SK-N-SH treated with all-trans-retinoic acid at 6 μM for 48 hours (cell line): ENCODE data around the gene PANX2.

Source experiments
- GLIS3 ChIP-seq: fragments of 250-450 bp; sonication (Bioruptor Pico); IDR thresholded peaks from 2 replicates; pipeline ENCODE4 v1.5.0; 2020; ENCODE audit warnings: mild to moderate bottlenecking, moderate library complexity
- PPARA ChIP-seq: fragments of 250-450 bp; sonication (Bioruptor Pico); IDR thresholded peaks from 2 replicates; pipeline ENCODE4 v1.5.0; 2020; ENCODE audit warnings: mild to moderate bottlenecking, borderline replicate concordance
- ZFP3 ChIP-seq: fragments of 250-450 bp; sonication (Bioruptor Pico); IDR thresholded peaks from 2 replicates; pipeline ENCODE4 v1.5.0; 2020; ENCODE audit warnings: mild to moderate bottlenecking, moderate library complexity
- ZFP30 ChIP-seq: fragments of 450-650 bp; formaldehyde crosslinking; IDR thresholded peaks from 2 replicates; pipeline ENCODE4 v1.5.0; 2022; ENCODE audit warnings: mild to moderate bottlenecking, moderate library complexity
- TF ChIP-seq, protein P1 (sequence below): fragments of 250-450 bp; sonication (Bioruptor Pico); IDR thresholded peaks from 2 replicates; pipeline ENCODE4 v1.8.0; 2021; ENCODE audit warnings: low read depth, mild to moderate bottlenecking, moderate library complexity, borderline replicate concordance

DNA sequence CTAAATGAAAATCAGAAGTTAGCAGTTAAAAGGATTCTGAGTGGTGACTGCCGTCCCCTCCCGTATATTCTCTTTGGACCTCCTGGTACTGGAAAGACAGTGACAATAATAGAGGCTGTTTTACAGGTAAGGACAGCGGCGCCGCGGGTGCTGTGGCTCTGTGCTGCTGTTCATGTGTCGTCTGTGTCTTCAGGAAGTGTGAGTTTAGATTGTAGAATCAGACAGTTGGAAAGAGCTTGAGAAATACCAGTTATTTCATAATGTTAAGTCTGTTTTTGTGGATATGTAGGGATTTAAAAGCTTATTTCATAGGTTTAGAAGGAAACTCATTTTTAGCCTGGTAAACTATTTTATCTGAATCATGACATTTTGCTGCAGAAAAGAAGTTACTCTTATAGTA, 27.4 kb upstream of the PANX2 start:
- no peak for TF ChIP-seq ZFP30 (CRISPR knock-in tag)
- TF ChIP-seq GLIS3 (CRISPR knock-in tag): no peak
- no peak for TF ChIP-seq PPARA (CRISPR knock-in tag)
- TF ChIP-seq, protein P1, sequence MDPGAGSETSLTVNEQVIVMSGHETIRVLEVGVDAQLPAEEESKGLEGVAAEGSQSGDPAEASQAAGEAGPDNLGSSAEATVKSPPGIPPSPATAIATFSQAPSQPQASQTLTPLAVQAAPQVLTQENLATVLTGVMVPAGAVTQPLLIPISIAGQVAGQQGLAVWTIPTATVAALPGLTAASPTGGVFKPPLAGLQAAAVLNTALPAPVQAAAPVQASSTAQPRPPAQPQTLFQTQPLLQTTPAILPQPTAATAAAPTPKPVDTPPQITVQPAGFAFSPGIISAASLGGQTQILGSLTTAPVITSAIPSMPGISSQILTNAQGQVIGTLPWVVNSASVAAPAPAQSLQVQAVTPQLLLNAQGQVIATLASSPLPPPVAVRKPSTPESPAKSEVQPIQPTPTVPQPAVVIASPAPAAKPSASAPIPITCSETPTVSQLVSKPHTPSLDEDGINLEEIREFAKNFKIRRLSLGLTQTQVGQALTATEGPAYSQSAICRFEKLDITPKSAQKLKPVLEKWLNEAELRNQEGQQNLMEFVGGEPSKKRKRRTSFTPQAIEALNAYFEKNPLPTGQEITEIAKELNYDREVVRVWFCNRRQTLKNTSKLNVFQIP (CRISPR knock-in tag): no peak
- TF ChIP-seq ZFP3 (CRISPR knock-in tag): no peak
